HCT116 (cell line): ENCODE data around the gene GATB. TPM values are rescaled to one million over a fixed set of nuclear protein-coding genes. Genes with fewer than 3 reads are reported as not detected.

Experiments
- ATAC-seq: fragments of 200-7000 bp; cut with Tn5 transposase; 2 replicates; pipeline ENCODE4 v1.9.1; 2020; ENCODE audit warnings: mild to moderate bottlenecking, moderate library complexity
- BruUV-seq: library from RNA; stranded (reverse); fragments of 400-500 nt; replicated peaks from 2 replicates; lab custom pipeline; 2021; lab: Mats Ljungman, UMichigan
- CTCF ChIA-PET: fragments of 300-600 bp; sonication (Branson Sonifier 250); formaldehyde crosslinking; loops from one replicate; lab custom pipeline; 2021; ENCODE audit warnings: antibody characterized with exemption; lab: Charles Lee
- POLR2A ChIA-PET: fragments of 300-600, 350-600 bp; sonication (Branson Sonifier 250); formaldehyde crosslinking; loops from one replicate; lab custom pipeline; 2021; ENCODE audit warnings: antibody characterized with exemption; lab: Charles Lee
- RAD21 ChIA-PET, 2 experiments: fragments of 300-600 bp; sonication (Branson Sonifier 250); formaldehyde crosslinking; loops; one replicate each; lab custom pipeline; 2023; ENCODE audit warnings: low total read pairs in 2 of 2; ENCODE audit not compliant: uncharacterized antibody in 2 of 2, unreplicated experiment in 2 of 2, low non-redundant PET in 1 of 2; lab: Charles Lee
- DNase-seq: peaks from one replicate; pipeline ENCODE4 v3.0.0-alpha.2; 2010; ENCODE audit warnings: low read depth, low spot score
- H2AFZ ChIP-seq: fragments of 200-600 bp; shearing (Covaris generic), sonication (generic); 2 replicates; pipeline ENCODE4 v1.6.1; 2017; ENCODE audit warnings: low read depth, mixed run types, mixed read lengths, antibody characterized with exemption, low read length; ENCODE audit not compliant: poor library complexity, severe bottlenecking
- H3K27ac ChIP-seq: 2 replicates; pipeline ENCODE4 v1.5.1; 2012; ENCODE audit warnings: low read depth, low read length
- H3K27me3 ChIP-seq: fragments of 200-600 bp; sonication (generic); 2 replicates; pipeline ENCODE4 v1.6.1; 2016; ENCODE audit warnings: mixed run types, low read length, mixed read lengths; ENCODE audit not compliant: insufficient read depth
- H3K36me3 ChIP-seq, 2 experiments: fragments of 200-500 bp in 1 of 2; fragments of 200-600 bp in 1 of 2; sonication (Bioruptor generic) in 1 of 2; sonication (generic) in 1 of 2; 2 replicates each; pipeline versions ENCODE4 v1.5.1 to v1.6.1; 2014 to 2016; ENCODE audit warnings: low read length in 2 of 2, inconsistent platforms in 1 of 2, mixed read lengths in 1 of 2, mixed run types in 1 of 2; ENCODE audit not compliant: insufficient read depth in 2 of 2, control insufficient read depth in 1 of 2
- H3K4me1 ChIP-seq, 2 experiments: fragments of 200-600 bp in 1 of 2; sonication (generic) in 1 of 2; 2 replicates each; pipeline versions ENCODE4 v1.5.1 to v1.6.1; 2012 to 2017; ENCODE audit warnings: low read length in 2 of 2, inconsistent platforms in 1 of 2, mild to moderate bottlenecking in 1 of 2, mixed read lengths in 1 of 2, mixed run types in 1 of 2, moderate library complexity in 1 of 2; ENCODE audit not compliant: insufficient read depth in 2 of 2, control insufficient read depth in 1 of 2
- H3K4me2 ChIP-seq: fragments of 200-600 bp; sonication (generic); 2 replicates; pipeline ENCODE4 v1.6.1; 2017; ENCODE audit warnings: mixed run types, low read length, mixed read lengths
- H3K4me3 ChIP-seq, 2 experiments: fragments of 200-600 bp in 1 of 2; sonication (generic) in 1 of 2; replicated peaks in 1 of 2; 2 replicates each; pipeline ENCODE4 v1.5.1; 2011 to 2016; ENCODE audit warnings: low read length in 2 of 2, control low read depth in 1 of 2, low read depth in 1 of 2, mild to moderate bottlenecking in 1 of 2, mixed read lengths in 1 of 2, mixed run types in 1 of 2
- H3K79me2 ChIP-seq: fragments of 200-600 bp; sonication (generic); 2 replicates; pipeline ENCODE4 v1.6.1; 2017; ENCODE audit warnings: mild to moderate bottlenecking, mixed run types, low read length, moderate library complexity, mixed read lengths; ENCODE audit not compliant: insufficient read depth
- H3K9ac ChIP-seq: fragments of 200-600 bp; sonication (generic); 2 replicates; pipeline ENCODE4 v1.6.1; 2016; ENCODE audit warnings: low read length, mixed read lengths
- H3K9me2 ChIP-seq: fragments of 200-600 bp; sonication (generic), shearing (Covaris generic); 2 replicates; pipeline ENCODE4 v1.6.1; 2017; ENCODE audit warnings: mixed run types, mild to moderate bottlenecking, moderate library complexity; ENCODE audit not compliant: insufficient read depth
- H3K9me3 ChIP-seq, 2 experiments: fragments of 200-500 bp in 1 of 2; fragments of 200-600 bp in 1 of 2; sonication (Bioruptor generic) in 1 of 2; sonication (generic) in 1 of 2; 2 replicates each; pipeline ENCODE4 v1.6.1; 2014 to 2017; ENCODE audit warnings: low read length in 2 of 2, mixed read lengths in 2 of 2, inconsistent platforms in 1 of 2, low read depth in 1 of 2, mild to moderate bottlenecking in 1 of 2, mixed run types in 1 of 2, moderate library complexity in 1 of 2; ENCODE audit not compliant: control insufficient read depth in 1 of 2, insufficient read depth in 1 of 2
- H4K20me1 ChIP-seq: fragments of 200-600 bp; sonication (generic), shearing (Covaris generic); 2 replicates; pipeline ENCODE4 v1.6.1; 2017; ENCODE audit warnings: mixed run types, mild to moderate bottlenecking, moderate library complexity; ENCODE audit not compliant: insufficient read depth
- CBX3 ChIP-seq: IDR thresholded peaks from 2 replicates; pipeline ENCODE4 v1.6.1; 2012; ENCODE audit warnings: low read depth
- CEBPB ChIP-seq: IDR thresholded peaks from 2 replicates; pipeline ENCODE4 v1.6.1; 2012; ENCODE audit warnings: low read depth
- CTCF ChIP-seq, 3 experiments: fragments of 200-600 bp in 1 of 3; sonication (generic) in 1 of 3; IDR thresholded peaks in 2 of 3; conservative IDR thresholded peaks in 1 of 3; 2 replicates each; pipeline ENCODE4 v1.5.1; 2012 to 2017; ENCODE audit warnings: low read depth in 2 of 3, low read length in 2 of 3, antibody characterized with exemption in 1 of 3, borderline replicate concordance in 1 of 3, control low read depth in 1 of 3, mild to moderate bottlenecking in 1 of 3, mixed read lengths in 1 of 3, mixed run types in 1 of 3, moderate library complexity in 1 of 3; ENCODE audit not compliant: insufficient read depth in 1 of 3
- EGR1 ChIP-seq: IDR thresholded peaks from 2 replicates; pipeline ENCODE4 v1.6.1; 2012; ENCODE audit warnings: low read depth
- EZH2phosphoT487 ChIP-seq: fragments of 200-600 bp; IDR thresholded peaks from 2 replicates; pipeline ENCODE4 v1.6.1; 2018; ENCODE audit warnings: antibody characterized with exemption, borderline replicate concordance
- FOSL1 ChIP-seq: IDR thresholded peaks from 2 replicates; pipeline ENCODE4 v1.6.1; 2012; ENCODE audit warnings: low read depth
- JUND ChIP-seq: IDR thresholded peaks from 2 replicates; pipeline ENCODE4 v1.6.1; 2012
- MAX ChIP-seq: IDR thresholded peaks from 2 replicates; pipeline ENCODE4 v1.6.1; 2012
- POLR2AphosphoS5 ChIP-seq: IDR thresholded peaks from 2 replicates; pipeline ENCODE4 v1.6.1; 2011; ENCODE audit warnings: mild to moderate bottlenecking, low read depth, low read length, moderate library complexity
- RAD21 ChIP-seq: IDR thresholded peaks from 2 replicates; pipeline ENCODE4 v1.6.1; 2012; ENCODE audit warnings: low read depth, mild to moderate bottlenecking
- SP1 ChIP-seq: IDR thresholded peaks from 2 replicates; pipeline ENCODE4 v1.6.1; 2012; ENCODE audit warnings: low read depth
- YY1 ChIP-seq: IDR thresholded peaks from 2 replicates; pipeline ENCODE4 v1.6.1; 2011; ENCODE audit warnings: low read length, low read depth, moderate library complexity, mild to moderate bottlenecking; ENCODE audit not compliant: insufficient replicate concordance; ENCODE audit errors: extremely low read depth
- ZBTB33 ChIP-seq: IDR thresholded peaks from 2 replicates; pipeline ENCODE4 v1.6.1; 2011; ENCODE audit warnings: mild to moderate bottlenecking, low read length, moderate library complexity; ENCODE audit not compliant: insufficient replicate concordance; ENCODE audit errors: extremely low read depth
- ZFX ChIP-seq: fragments of 450-650 bp; IDR thresholded peaks from 2 replicates; pipeline ENCODE4 v1.6.1; 2017
- ZNF274 ChIP-seq: fragments of 200-500 bp; sonication (Bioruptor generic); IDR thresholded peaks from 2 replicates; pipeline ENCODE4 v1.6.1; 2014; ENCODE audit warnings: mild to moderate bottlenecking, low read depth, low read length, inconsistent platforms
- intact Hi-C: fragments of 100-400 bp; cut with micrococcal nuclease; formaldehyde crosslinking; loops from 2 replicates; pipeline ENCODE4 v1.10.0; 2022
- total RNA-seq: library from RNA; stranded (reverse); gene quantifications from one replicate; pipeline ENCODE4 v1.2.1, GENCODE V29; 2021; ENCODE audit not compliant: unreplicated experiment

GATB gene
- total RNA-seq, 1 experiment from 2014 or later = 29.3 TPM

GRCh38 chr4:151770154-151770553 is 9.3 kb upstream of the GATB start:
- Histone ChIP-seq H2AFZ (no peak overlapping the region), H3K9me2 (no peaks in the 10 kb centered on the region), H3K36me3 (no peaks in the 10 kb centered on the region), H3K4me3 (no peak overlapping the region), H3K4me1 (no peaks in the 10 kb centered on the region), H3K9ac (no peak overlapping the region), H3K27ac (no peak overlapping the region), H4K20me1 (no peaks in the 10 kb centered on the region), H3K27me3 (no peaks in the 10 kb centered on the region), H3K4me2 (no peak overlapping the region), H3K9me3 (peaks cover under 1 to 5% of the 10 kb centered on the region in 2 experiments; a peak in 2 of 4 replicates), H3K79me2 (no peaks in the 10 kb centered on the region)
- no TSS peak for BruUV-seq
- RAD21 ChIA-PET = no interaction called here
- POLR2A ChIA-PET = no interaction called here
- intact Hi-C loops = no loop called here
- DNase-seq = no peak
- no peak for TF ChIP-seq YY1
- TF ChIP-seq POLR2AphosphoS5 = no peak
- TF ChIP-seq FOSL1 = no peak
- no peak for TF ChIP-seq CEBPB
- TF ChIP-seq CTCF (IDR thresholded peaks at IDR 0.05 in 2 of 3, conservative IDR thresholded peaks at IDR 0.05 in 1 of 3; ENCODE audit: borderline replicate concordance in 1 of 3, insufficient read depth in 1 of 3, low read depth in 2 of 3, low read length in 2 of 3) = no peak
- TF ChIP-seq ZNF274 = no peak
- no peak for TF ChIP-seq JUND
- no peak for TF ChIP-seq EGR1
- no peak for TF ChIP-seq RAD21
- TF ChIP-seq EZH2phosphoT487 = no peak
- TF ChIP-seq ZBTB33 = no peak
- TF ChIP-seq MAX = no peak
- no peak for TF ChIP-seq SP1
- TF ChIP-seq ZFX = no peak
- TF ChIP-seq CBX3 = no peak
- no peak for ATAC-seq
- CTCF ChIA-PET = no interaction called here
